WTC11 (cell line): ENCODE measurements around the gene PPAT. TPM values are rescaled to one million over a fixed set of nuclear protein-coding genes. Genes with fewer than 3 reads are reported as not detected.

Source experiments
- ATAC-seq: fragments of 200-7000 bp; cut with Tn5 transposase; 2 replicates; pipeline ENCODE4 v1.10.0; 2021; ENCODE audit warnings: mild to moderate bottlenecking, moderate library complexity
- CTCF ChIA-PET: fragments of 300-600 bp; sonication (Branson Sonifier 250); formaldehyde crosslinking; loops from one replicate; lab custom pipeline; 2021; ENCODE audit warnings: antibody characterized with exemption; lab: Charles Lee
- POLR2A ChIA-PET: fragments of 350-600 bp; sonication (Branson Sonifier 250); formaldehyde crosslinking; loops from one replicate; lab custom pipeline; 2021; ENCODE audit warnings: antibody characterized with exemption; lab: Charles Lee
- DNase-seq: peaks from one replicate; pipeline ENCODE4 v3.0.0; 2021; ENCODE audit warnings: low spot score
- H3K27ac Mint-ChIP-seq: 2 replicates; pipeline ENCODE4 v1.8.0; 2021; ENCODE audit warnings: mixed read lengths
- H3K27me3 Mint-ChIP-seq: 2 replicates; pipeline ENCODE4 v1.8.0; 2021; ENCODE audit warnings: low read depth, mild to moderate bottlenecking, moderate library complexity, mixed read lengths
- H3K36me3 Mint-ChIP-seq: 2 replicates; pipeline ENCODE4 v1.8.0; 2021; ENCODE audit warnings: mixed read lengths
- H3K4me1 Mint-ChIP-seq: 2 replicates; pipeline ENCODE4 v1.8.0; 2022; ENCODE audit warnings: mixed read lengths
- H3K4me3 Mint-ChIP-seq: 2 replicates; pipeline ENCODE4 v1.8.0; 2021; ENCODE audit warnings: mild to moderate bottlenecking, moderate library complexity, mixed read lengths
- H3K9me3 Mint-ChIP-seq: 2 replicates; pipeline ENCODE4 v1.8.0; 2021; ENCODE audit warnings: mixed read lengths
- AR ChIP-seq: fragments of 250-450 bp; sonication (Bioruptor Pico); IDR thresholded peaks from 2 replicates; pipeline ENCODE4 v1.9.0; 2021; ENCODE audit warnings: mild to moderate bottlenecking
- ATF6 ChIP-seq: sonication (generic); formaldehyde crosslinking; IDR thresholded peaks from 2 replicates; pipeline ENCODE4 v1.8.1; 2023; ENCODE audit warnings: mild to moderate bottlenecking, missing genetic modification reagents
- E2F4 ChIP-seq: sonication (generic); formaldehyde crosslinking; IDR thresholded peaks from 2 replicates; pipeline ENCODE4 v1.8.1; 2022; ENCODE audit warnings: low read depth, mild to moderate bottlenecking, moderate library complexity, missing genetic modification reagents, borderline replicate concordance
- ELF4 ChIP-seq: sonication (generic); formaldehyde crosslinking; IDR thresholded peaks from 2 replicates; pipeline ENCODE4 v1.8.1; 2022; ENCODE audit warnings: low read depth, mild to moderate bottlenecking, moderate library complexity, missing genetic modification reagents
- EMX1 ChIP-seq: fragments of 250-450 bp; sonication (Bioruptor Pico); IDR thresholded peaks from 2 replicates; pipeline ENCODE4 v1.8.0; 2021; ENCODE audit warnings: mild to moderate bottlenecking
- ETV6 ChIP-seq: sonication (generic); formaldehyde crosslinking; IDR thresholded peaks from 2 replicates; pipeline ENCODE4 v1.8.1; 2022; ENCODE audit warnings: mild to moderate bottlenecking, missing genetic modification reagents
- GABPB1 ChIP-seq: sonication (generic); formaldehyde crosslinking; IDR thresholded peaks from 2 replicates; pipeline ENCODE4 v1.8.1; 2023; ENCODE audit warnings: mild to moderate bottlenecking, missing genetic modification reagents
- GRHL2 ChIP-seq: fragments of 250-450 bp; sonication (Bioruptor Pico); IDR thresholded peaks from 2 replicates; pipeline ENCODE4 v1.8.0; 2022; ENCODE audit warnings: mild to moderate bottlenecking, moderate library complexity; ENCODE audit not compliant: insufficient replicate concordance, severe bottlenecking
- KAT7 ChIP-seq: sonication (generic); formaldehyde crosslinking; IDR thresholded peaks from 2 replicates; pipeline ENCODE4 v1.8.1; 2023; ENCODE audit warnings: missing genetic modification reagents, mild to moderate bottlenecking, borderline replicate concordance
- MAX ChIP-seq: sonication (generic); formaldehyde crosslinking; IDR thresholded peaks from 2 replicates; pipeline ENCODE4 v1.8.0; 2022; ENCODE audit warnings: mild to moderate bottlenecking, missing genetic modification reagents
- MLX ChIP-seq: sonication (generic); formaldehyde crosslinking; IDR thresholded peaks from 2 replicates; pipeline ENCODE4 v1.8.1; 2023; ENCODE audit warnings: mild to moderate bottlenecking, missing genetic modification reagents, moderate library complexity
- MXD4 ChIP-seq: fragments of 250-450 bp; sonication (Bioruptor Pico); IDR thresholded peaks from 2 replicates; pipeline ENCODE4 v1.8.0; 2021; ENCODE audit warnings: mild to moderate bottlenecking, moderate library complexity, borderline replicate concordance
- MYBL2 ChIP-seq: sonication (generic); formaldehyde crosslinking; IDR thresholded peaks from 2 replicates; pipeline ENCODE4 v1.8.1; 2023; ENCODE audit warnings: mild to moderate bottlenecking, moderate library complexity, missing genetic modification reagents
- OVOL2 ChIP-seq: fragments of 250-450 bp; sonication (Bioruptor Pico); IDR thresholded peaks from 2 replicates; pipeline ENCODE4 v1.9.0; 2021; ENCODE audit warnings: mild to moderate bottlenecking, borderline replicate concordance
- PRRX2 ChIP-seq: fragments of 250-450 bp; sonication (Bioruptor Pico); IDR thresholded peaks from 2 replicates; pipeline ENCODE4 v1.8.0; 2021; ENCODE audit warnings: mild to moderate bottlenecking
- SMAD3 ChIP-seq: sonication (generic); formaldehyde crosslinking; IDR thresholded peaks from 2 replicates; pipeline ENCODE4 v1.8.0; 2022; ENCODE audit warnings: missing genetic modification reagents, mild to moderate bottlenecking, borderline replicate concordance
- SOX15 ChIP-seq: fragments of 250-450 bp; sonication (Bioruptor Pico); IDR thresholded peaks from 2 replicates; pipeline ENCODE4 v1.9.0; 2021; ENCODE audit warnings: mild to moderate bottlenecking
- STAT6 ChIP-seq: sonication (generic); formaldehyde crosslinking; conservative IDR thresholded peaks from 2 replicates; pipeline ENCODE4 v1.8.1; 2023; ENCODE audit warnings: mild to moderate bottlenecking, low read depth, missing genetic modification reagents, moderate library complexity
- TEAD4 ChIP-seq: sonication (generic); formaldehyde crosslinking; IDR thresholded peaks from 2 replicates; pipeline ENCODE4 v1.8.0; 2022; ENCODE audit warnings: mild to moderate bottlenecking, missing genetic modification reagents
- USF1 ChIP-seq: sonication (generic); formaldehyde crosslinking; IDR thresholded peaks from 2 replicates; pipeline ENCODE4 v1.8.0; 2022; ENCODE audit warnings: mild to moderate bottlenecking, missing genetic modification reagents
- ZNF219 ChIP-seq: sonication (generic); formaldehyde crosslinking; IDR thresholded peaks from 2 replicates; pipeline ENCODE4 v1.8.0; 2023; ENCODE audit warnings: missing genetic modification reagents, mild to moderate bottlenecking, borderline replicate concordance
- ZNF317 ChIP-seq: sonication (generic); formaldehyde crosslinking; IDR thresholded peaks from 2 replicates; pipeline ENCODE4 v1.8.1; 2023; ENCODE audit warnings: low read depth, mild to moderate bottlenecking, moderate library complexity, missing genetic modification reagents, borderline replicate concordance
- ZNF423 ChIP-seq: fragments of 250-450 bp; sonication (Bioruptor Pico); IDR thresholded peaks from 2 replicates; pipeline ENCODE4 v2.1.2; 2022; ENCODE audit warnings: mild to moderate bottlenecking, moderate library complexity
- ZNF671 ChIP-seq: fragments of 250-450 bp; sonication (Bioruptor Pico); IDR thresholded peaks from 2 replicates; pipeline ENCODE4 v1.8.0; 2021; ENCODE audit warnings: mild to moderate bottlenecking
- total RNA-seq: library from RNA; stranded (reverse); gene quantifications from 3 replicates; pipeline ENCODE4 v1.2.3, GENCODE V29; 2021

The PPAT gene
- total RNA-seq, 1 experiment from 2014 or later, result 83.4 TPM

- no peak overlapping the region for H3K27ac Mint-ChIP-seq
- POLR2A ChIA-PET, result no interaction called here
- H3K4me3 Mint-ChIP-seq, result no peak overlapping the region
- no peaks in the 10 kb centered on the region for H3K27me3 Mint-ChIP-seq
- peaks cover 65% of the 10 kb centered on the region for H3K36me3 Mint-ChIP-seq
- TF ChIP-seq MAX (no peak), OVOL2 (CRISPR knock-in tag) (no peak), PRRX2 (no peak), ETV6 (CRISPR knock-in tag) (no peak), ELF4 (CRISPR knock-in tag) (no peak), MYBL2 (no peak), GRHL2 (no peak), USF1 (CRISPR knock-in tag) (no peak), SMAD3 (CRISPR knock-in tag) (no peak), KAT7 (no peak), ZNF219 (no peak), ZNF423 (CRISPR knock-in tag) (no peak), SOX15 (no peak)
- H3K9me3 Mint-ChIP-seq, result peaks cover 42% of the 10 kb centered on the region
- CTCF ChIA-PET, result no interaction called here
- H3K4me1 Mint-ChIP-seq, result no peaks in the 10 kb centered on the region
- ATAC-seq, result no peak
- DNase-seq, result no peak
These were observed 75.3 kb downstream of the PPAT start for GRCh38 chr4:56360071-56360470.

- ChIA-PET CTCF (no interaction called here), POLR2A (no interaction called here)
- H3K36me3 Mint-ChIP-seq, result peaks cover 38% of the 10 kb centered on the region
- DNase-seq, result no peak
- ATAC-seq, result no peak
- no peaks in the 10 kb centered on the region for H3K4me1 Mint-ChIP-seq
- peaks cover 16% of the 10 kb centered on the region for H3K9me3 Mint-ChIP-seq
- TF ChIP-seq E2F4 (CRISPR knock-in tag), result no peak
- TF ChIP-seq ZNF317 (CRISPR knock-in tag), result peak; percentile 81
- H3K27me3 Mint-ChIP-seq, result no peaks in the 10 kb centered on the region
- H3K27ac Mint-ChIP-seq, result no peak overlapping the region
- H3K4me3 Mint-ChIP-seq, result no peak overlapping the region
These were observed 78.8 kb downstream of the PPAT start for GRCh38 chr4:56356650-56357049.

- peak overlapping the region; percentile 49; the same call in 1 of the 2 replicates for H3K27ac Mint-ChIP-seq
- no peaks in the 10 kb centered on the region for H3K27me3 Mint-ChIP-seq
- ATAC-seq (peak; percentile 81), DNase-seq (no peak)
- H3K4me1 Mint-ChIP-seq, result peaks cover 11% of the 10 kb centered on the region
- ChIA-PET POLR2A (interaction anchor here (1.4 kb wide), 1 partner anchor 39 kb away, joined by 5 read pairs; the partner anchor contains the start of gene AASDH), CTCF (interaction anchor here (0.7 to 1.5 kb wide), 2 partner anchors 9 to 400 kb away, joined by 3 read pairs; partner anchors contain the start of gene CEP135)
- no peak overlapping the region for H3K4me3 Mint-ChIP-seq
- H3K9me3 Mint-ChIP-seq, result no peaks in the 10 kb centered on the region
- H3K36me3 Mint-ChIP-seq, result peaks cover 19% of the 10 kb centered on the region
- TF ChIP-seq AR (no peak), MLX (CRISPR knock-in tag) (no peak), TEAD4 (CRISPR knock-in tag) (no peak), ZNF423 (CRISPR knock-in tag) (no peak), ATF6 (CRISPR knock-in tag) (no peak), STAT6 (no peak), PRRX2 (no peak), EMX1 (CRISPR knock-in tag) (no peak), GABPB1 (CRISPR knock-in tag) (no peak), ELF4 (CRISPR knock-in tag) (no peak), ZNF671 (no peak), MXD4 (CRISPR knock-in tag) (no peak)
These were observed 86.8 kb downstream of the PPAT start for GRCh38 chr4:56348576-56348975.
